Testis (tissue), 2 donors: Measurements from ENCODE around the gene ICAM1.

Experiments
- POLR2A ChIP-seq: fragments of 450-650 bp; IDR thresholded peaks from one replicate; pipeline ENCODE4 v1.6.1; 2017; ENCODE audit warnings: antibody characterized with exemption, mild to moderate bottlenecking, moderate library complexity
- TF ChIP-seq, protein P1 (sequence below), 3 experiments: fragments of 450-650 bp in 2 of 3; fragments of 200-600 bp in 1 of 3; sonication (generic) in 1 of 3; IDR thresholded peaks; one replicate each; pipeline ENCODE4 v1.5.1; 2016 to 2019; ENCODE audit warnings: antibody characterized with exemption in 3 of 3, mild to moderate bottlenecking in 2 of 3, moderate library complexity in 1 of 3

DNA sequence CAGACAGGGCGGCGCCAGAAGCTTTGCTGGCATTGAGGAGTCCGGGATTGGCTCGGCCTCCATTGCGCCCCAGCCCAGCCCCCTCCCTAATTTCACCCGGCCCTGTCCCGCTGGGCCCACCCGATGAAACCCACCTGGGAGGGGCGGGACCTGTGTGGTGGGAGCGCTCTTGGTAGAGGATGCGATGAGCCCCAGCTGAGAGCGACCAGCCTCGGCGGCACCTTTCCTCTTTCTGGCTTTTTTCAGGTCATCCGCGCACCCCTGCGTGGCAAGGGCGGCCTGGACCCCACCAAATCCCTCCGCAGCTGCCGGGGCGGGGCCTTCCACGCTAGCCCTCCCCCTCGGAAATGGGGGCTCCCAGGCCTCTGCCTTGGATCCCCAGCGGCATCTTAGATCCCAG, 38.5 kb downstream of the ICAM1 start, which contains the start of gene ZGLP1:
- no peak for TF ChIP-seq POLR2A
- TF ChIP-seq, protein P1, sequence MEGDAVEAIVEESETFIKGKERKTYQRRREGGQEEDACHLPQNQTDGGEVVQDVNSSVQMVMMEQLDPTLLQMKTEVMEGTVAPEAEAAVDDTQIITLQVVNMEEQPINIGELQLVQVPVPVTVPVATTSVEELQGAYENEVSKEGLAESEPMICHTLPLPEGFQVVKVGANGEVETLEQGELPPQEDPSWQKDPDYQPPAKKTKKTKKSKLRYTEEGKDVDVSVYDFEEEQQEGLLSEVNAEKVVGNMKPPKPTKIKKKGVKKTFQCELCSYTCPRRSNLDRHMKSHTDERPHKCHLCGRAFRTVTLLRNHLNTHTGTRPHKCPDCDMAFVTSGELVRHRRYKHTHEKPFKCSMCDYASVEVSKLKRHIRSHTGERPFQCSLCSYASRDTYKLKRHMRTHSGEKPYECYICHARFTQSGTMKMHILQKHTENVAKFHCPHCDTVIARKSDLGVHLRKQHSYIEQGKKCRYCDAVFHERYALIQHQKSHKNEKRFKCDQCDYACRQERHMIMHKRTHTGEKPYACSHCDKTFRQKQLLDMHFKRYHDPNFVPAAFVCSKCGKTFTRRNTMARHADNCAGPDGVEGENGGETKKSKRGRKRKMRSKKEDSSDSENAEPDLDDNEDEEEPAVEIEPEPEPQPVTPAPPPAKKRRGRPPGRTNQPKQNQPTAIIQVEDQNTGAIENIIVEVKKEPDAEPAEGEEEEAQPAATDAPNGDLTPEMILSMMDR (IDR thresholded peaks at IDR 0.05) = no peak
